HG02759 (cell line): ENCODE measurements around the gene PCID2.

Experiments
- ATAC-seq: cut with Tn5 transposase; IDR thresholded peaks from one replicate; pipeline ENCODE4 v1.9.1; 2021; ENCODE audit warnings: mild to moderate bottlenecking, moderate library complexity; ENCODE audit not compliant: unreplicated experiment

The PCID2 gene

DNA sequence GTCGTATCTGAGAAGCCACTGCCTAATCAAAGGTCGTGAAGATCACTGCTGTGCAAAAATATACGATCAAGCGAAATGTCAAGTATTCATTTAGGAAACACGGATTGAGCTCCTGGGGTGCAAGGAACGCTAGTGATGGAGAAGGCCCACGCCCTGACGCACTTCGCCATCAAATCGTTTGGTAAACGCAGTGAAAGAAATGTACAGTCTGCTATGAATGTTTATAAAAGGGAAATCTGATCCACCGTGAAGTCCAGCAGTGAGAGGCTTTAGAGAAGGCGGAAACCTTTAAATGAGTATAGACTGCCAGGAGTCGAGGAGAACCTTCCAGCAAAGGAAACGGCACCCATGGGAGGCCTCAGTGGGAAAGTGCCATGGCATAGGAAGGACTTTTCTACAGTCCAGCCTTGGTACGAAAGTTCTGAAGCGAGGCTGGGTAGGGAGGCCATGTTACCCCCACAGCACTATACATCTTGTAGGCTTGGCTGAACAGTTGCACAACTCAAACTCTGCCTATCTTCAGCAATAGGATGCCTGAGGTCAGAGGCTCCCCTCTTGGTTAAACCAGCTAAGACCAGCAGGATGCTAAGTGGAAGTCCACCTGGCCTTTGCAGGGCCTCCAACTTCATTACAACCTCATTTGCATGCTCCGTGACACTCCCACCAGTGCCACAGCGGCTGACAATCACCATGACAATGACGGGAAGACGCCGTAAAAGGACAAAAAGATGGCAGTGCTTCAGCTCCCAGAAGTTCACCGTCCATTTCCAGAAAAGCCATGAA lies 20.4 kb downstream of the PCID2 start:
- no peak for ATAC-seq

DNA sequence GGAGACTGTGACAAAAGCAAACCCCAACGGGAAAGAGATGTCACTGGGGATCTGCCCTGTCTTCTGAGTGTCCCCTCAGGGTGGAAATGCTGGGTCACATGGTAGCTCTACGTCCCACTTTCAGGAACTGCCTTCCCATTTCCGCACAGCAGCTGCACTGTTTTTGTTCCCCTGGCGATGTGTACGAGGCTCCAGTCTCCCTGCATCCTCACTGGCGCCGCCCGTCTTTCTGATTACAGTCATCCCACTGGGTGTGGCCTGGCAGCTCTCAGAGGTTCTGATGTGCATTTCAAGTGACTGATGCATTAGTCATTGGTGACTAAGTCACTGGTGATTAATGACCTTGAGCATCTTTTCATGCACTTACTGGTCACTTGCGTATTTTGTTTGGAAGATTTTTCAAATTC lies 21.2 kb downstream of the PCID2 start:
- no peak for ATAC-seq

DNA sequence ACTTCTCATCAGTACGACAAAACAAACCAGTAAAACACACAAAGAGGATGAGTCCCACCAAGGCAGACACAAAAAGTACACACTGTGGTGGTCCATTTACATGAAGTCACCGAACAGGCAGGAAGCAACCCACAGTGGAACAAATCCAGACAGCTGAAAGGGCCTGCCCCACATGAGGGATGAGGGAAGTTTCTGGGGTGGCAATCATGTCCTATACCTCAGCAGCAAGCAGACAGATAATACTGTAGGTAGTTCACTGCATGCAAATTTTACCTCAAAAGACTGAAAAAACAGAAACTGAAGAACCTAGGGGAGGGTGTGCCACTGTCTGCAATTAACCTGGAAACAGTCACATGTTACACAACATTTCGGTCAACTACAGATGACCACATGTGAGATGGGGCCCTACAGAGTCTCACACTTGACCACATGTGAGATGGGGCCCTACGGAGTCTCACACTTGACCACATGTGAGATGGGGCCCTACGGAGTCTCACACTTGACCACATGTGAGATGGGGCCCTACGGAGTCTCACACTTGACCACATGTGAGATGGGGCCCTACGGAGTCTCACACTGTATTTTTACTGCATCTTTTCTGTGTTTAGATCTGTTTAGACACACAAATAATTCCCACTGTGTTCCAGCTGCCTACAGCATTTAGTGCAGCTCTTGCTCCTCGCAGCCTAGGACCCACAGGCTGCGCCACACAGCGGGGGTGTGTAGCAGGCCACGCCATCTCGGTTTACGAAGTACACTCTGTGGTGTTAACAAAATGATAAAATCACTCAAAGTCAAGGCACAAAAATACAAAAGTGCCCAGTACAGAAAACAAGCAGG lies 22.2 kb downstream of the PCID2 start:
- ATAC-seq, result peak; percentile 72

DNA sequence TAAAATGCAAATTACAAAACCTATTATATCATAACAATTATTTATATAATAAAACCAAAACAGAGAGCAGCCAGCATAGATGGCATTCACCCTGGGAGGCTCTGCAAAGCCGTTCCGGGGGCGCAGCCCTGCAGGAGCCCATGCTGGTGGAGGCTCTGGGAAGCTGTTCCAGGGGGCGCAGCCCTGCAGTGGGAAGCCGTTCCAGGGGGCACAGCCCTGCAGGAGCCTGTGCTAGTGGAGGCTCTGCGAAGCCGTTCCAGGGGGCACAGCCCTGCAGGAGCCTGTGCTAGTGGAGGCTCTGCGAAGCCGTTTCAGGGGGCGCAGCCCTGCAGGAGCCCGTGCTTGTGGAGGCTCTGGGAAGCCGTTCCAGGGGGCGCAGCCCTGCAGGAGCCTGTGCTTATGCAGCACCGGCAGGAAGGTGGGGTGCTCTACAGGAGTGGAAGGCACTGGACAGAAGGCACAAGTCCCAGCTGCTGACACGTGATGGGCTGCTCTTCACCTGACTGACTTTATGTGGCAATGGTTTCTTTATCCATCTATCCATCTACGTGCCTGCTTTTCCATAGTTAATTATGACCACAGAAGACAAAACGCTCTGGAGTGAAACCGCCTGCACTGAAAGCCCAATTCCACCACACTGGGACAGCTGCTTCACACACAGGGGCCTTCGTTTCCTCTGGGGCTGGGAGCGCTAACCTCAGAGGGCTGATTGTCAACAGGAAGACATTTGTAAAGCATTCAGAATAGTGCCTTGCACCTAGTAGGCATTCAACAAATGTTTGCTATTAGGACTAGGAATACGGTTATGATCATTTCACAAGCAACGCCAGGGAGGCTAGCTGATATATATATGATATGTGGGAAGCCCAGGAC lies 23.7 kb downstream of the PCID2 start:
- no peak for ATAC-seq

DNA sequence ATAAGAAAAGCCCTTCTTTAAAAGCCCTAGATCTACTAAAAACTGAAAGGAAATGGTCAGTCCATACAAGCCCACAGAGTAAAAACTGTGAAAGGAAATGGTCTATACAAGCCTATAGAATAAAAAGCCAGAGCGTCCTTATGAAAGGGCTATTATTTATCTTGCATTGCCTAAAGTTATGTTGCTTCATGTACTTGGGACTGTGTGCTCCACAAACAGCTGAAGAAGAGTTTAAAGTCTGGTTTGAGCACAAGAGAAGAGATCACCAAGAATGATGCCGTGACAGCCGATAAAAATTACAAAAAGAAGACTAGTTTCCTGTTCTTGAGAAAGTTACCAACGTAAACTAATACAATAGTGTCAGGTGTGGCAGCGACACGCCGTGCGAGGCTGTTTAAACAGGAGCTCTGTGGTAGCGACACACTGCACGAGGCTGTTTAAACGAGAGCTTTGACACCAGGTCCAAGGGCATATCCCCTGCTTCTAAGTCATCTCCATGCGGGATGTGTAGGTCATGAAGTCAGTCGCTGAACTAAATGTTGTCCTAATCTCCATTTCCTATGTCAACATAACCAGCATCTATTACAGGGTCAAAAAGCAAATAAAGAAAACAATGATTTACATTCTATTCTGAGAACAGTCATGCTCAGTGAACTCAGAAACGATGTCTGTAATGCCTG lies 24.9 kb downstream of the PCID2 start:
- no peak for ATAC-seq

DNA sequence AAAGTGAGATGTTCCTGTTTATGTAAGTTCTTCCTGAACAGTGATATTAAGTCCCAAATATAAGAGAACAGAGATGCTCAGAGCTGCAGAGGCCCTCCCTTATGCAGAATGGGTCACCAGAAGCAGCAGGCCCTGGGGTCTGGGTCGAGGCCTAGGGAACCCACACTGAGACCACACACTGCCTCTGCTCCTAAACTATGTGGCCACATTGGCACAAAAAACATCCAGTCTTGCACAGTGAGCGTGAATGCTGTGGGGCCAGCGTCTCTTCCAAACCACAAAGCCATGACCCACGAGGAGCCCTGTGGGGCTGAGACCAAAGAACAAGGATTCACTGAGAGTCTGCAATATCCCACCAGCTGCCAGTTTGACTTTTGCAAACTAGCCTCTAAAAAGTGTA lies 26.4 kb downstream of the PCID2 start:
- ATAC-seq, result no peak

DNA sequence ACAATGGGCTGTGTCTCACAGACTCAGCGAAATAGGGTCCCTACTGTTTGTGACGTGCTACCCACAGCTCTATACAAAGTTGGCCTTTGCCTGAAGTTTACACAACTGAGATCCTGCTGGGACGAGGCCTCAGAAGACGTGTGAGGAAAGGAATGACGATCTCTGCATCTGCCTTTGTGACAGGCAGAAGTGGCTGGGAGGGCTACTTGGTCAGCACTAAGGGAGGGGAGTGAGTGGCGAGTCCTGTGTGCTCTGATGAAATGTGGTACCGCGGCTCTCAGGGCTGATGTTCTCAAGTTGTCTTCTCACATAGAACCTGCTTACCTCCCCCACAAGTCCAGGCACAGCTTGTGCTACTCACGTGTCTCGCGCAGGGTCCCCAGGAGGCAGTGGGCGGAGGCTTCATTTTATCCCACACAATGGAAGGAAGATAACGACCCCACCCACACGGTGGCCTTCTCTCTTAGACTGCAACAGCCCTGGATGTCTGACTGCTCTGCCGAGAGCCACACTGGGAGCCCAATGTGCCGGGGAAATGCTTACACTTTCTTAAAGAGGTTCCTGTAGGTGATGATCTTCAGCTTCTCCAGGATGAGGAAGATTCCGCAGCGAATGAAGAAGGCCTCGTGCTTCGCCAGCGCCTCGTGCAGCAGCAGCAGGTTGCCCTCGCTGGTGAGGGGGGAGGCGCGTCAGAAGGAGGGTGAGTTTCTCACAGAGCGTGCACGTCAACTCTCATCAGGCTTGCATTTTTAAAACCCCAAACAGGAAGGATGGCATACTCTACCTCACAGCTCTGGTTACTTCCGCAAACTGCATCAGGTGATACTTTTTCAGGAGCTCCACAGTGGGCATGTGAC lies 28.9 kb downstream of the PCID2 start:
- no peak for ATAC-seq

DNA sequence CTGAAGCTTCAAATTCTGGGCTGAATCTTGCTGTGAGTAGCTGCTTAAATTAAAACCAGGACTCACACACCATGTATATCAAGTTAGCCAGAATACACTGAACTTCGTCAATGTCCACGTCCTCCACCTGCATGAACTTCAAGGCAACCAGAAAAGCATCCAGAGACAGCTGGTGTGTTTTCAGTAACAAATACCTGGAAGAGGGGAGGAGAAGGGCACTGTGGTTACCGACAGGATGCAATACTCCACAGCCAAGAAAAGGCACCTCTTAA lies 29.6 kb downstream of the PCID2 start:
- ATAC-seq, result no peak

DNA sequence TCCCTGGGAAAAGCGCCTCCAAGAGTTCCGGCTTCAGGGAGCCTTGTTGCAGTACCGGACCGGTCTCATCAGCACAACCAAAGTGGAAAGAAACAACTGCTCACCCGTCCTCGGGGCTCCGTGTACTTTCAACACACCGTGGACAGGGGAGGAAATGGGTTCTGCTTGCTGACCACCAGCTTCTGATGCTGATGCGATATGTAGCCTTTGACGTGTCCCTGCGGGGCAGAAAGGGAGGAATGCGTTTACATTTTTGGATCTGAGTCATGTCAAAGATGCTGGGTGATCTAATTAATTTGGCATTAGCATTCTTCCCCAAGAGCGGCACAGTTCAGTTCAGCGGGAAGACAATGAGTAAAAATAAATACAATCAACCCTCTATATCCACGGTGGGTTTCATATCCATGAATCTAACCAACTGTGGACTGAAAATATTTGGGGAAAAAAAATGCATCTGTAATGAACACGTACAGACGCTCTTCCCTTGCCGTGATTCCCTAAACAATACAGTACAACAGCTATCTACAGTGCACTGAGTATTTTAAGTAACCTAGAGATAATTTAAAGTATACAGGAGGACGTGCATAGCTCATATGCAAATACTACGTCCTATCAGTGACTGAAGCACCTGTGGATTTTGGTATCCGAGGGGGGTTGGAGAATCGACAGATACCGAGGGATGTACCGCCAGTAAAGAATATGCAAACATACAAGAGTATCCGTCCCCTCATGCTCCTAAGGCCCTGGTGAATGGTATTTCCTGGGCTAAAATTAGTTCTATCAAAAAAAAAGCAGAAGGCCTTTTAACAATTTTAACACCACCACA lies 30.2 kb downstream of the PCID2 start:
- ATAC-seq, result no peak

DNA sequence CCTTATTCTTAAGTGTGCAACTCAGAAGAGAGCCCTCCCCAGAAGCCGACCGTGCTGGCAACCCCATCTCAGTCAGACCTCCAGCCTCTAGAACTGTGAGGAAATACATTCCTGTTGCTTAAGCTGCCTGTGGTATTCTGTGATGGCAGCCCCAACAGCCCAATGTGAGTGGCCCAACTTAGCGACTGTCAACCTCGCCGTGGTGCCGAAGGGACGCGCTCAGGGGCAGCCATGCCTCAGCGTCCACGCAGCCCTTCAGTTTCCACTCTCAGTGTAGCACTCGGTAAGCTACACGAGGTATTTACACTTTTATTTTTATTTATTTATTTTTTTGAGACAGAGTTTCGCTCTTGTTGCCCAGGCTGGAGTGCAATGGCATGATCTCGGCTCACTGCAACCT lies 31.6 kb downstream of the PCID2 start:
- no peak for ATAC-seq

DNA sequence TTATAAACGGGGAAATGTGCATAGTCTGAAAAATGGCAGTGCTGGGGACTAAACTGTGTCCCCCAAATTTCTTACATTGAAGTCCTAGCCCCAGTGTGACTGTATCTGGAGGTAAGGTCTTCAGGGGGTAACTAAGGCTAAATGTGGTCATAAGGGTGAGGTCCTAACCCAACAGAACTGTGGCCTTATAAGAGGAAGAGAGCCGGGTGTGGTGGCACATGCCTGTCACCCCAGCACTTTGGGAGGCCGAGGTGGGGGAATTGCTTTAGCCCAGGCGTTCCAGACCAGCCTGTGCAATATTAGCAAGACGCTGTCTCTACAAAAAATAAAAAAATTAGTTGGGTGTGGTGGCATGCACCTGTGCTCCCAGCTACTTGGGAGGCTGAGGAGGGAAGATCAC lies 32.2 kb downstream of the PCID2 start:
- no peak for ATAC-seq

DNA sequence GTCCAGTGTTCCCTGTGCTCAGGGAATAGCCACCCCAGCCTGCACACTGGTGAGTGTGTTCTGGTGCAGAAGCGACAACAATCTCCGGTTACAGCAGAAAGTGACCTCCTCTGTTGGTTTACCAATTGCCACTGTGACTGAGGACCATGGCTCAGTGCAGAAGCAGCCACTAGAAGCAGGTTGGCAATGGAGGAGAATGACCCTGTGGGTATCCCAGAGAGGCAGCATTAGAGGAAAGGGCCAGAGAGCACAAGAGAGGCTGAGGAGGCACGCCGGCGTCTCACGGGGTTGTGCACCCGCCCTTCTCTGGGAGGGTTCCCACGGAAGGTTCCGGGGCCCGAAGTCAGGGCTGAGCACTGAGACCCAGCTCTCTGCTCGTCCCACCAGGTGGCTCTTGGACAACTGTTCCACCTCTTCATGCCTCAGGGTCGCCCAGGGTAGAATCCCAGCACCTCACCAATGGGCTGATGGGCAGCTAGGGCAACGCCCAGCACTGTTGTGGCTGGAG lies 36.0 kb downstream of the PCID2 start:
- no peak for ATAC-seq

DNA sequence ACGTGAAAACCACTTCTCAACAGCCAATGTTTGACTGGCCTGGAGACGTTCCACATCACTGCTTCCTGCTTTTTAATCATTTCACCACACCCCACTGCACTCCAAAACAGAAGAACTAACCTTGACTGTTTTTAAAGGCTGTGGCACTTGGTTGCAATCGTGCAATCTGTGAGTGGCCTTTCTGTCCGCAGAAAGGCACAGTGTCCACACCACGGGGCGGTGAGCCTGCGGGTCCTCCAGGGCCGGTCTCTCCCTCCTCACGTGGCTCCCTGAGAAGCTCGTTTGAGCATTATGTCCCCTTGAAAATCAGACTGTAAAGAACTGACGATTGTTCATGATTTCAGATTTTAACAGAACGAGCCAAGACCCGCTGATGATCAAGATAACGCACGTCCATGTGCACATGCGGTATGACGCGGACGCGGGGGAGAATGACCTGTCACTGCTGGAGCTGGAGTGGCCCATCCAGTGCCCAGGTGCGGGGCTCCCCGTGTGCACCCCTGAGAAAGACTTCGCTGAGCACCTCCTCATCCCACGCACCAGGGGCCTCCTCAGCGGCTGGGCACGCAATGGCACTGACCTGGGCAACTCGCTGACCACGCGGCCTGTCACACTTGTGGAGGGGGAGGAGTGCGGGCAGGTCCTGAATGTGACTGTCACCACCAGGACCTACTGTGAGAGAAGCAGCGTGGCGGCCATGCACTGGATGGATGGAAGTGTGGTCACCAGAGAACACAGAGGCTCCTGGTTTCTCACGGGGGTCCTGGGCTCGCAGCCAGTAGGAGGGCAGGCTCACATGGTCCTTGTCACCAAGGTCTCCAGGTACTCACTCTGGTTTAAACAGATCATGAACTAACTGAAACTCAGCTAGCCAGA lies 37.0 kb downstream of the PCID2 start:
- ATAC-seq, result no peak

DNA sequence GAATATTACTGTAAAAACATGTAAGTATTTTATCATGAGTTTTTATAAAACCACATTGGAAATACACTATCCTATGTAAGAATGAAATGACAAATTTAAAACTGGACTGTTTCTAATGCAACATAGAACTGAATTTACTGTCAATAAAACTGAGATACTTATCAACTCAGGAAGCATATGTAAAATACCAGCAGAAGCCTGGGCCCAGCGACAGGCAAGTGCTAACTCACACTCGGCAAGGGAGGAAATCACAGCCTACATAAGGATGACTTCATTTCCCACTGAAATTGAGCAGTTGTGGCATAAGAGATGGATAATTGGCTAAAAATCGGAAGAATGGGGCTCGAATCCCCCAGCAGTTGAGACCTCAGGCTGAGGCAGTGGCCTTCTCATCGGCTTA lies 38.0 kb downstream of the PCID2 start:
- ATAC-seq, result no peak

DNA sequence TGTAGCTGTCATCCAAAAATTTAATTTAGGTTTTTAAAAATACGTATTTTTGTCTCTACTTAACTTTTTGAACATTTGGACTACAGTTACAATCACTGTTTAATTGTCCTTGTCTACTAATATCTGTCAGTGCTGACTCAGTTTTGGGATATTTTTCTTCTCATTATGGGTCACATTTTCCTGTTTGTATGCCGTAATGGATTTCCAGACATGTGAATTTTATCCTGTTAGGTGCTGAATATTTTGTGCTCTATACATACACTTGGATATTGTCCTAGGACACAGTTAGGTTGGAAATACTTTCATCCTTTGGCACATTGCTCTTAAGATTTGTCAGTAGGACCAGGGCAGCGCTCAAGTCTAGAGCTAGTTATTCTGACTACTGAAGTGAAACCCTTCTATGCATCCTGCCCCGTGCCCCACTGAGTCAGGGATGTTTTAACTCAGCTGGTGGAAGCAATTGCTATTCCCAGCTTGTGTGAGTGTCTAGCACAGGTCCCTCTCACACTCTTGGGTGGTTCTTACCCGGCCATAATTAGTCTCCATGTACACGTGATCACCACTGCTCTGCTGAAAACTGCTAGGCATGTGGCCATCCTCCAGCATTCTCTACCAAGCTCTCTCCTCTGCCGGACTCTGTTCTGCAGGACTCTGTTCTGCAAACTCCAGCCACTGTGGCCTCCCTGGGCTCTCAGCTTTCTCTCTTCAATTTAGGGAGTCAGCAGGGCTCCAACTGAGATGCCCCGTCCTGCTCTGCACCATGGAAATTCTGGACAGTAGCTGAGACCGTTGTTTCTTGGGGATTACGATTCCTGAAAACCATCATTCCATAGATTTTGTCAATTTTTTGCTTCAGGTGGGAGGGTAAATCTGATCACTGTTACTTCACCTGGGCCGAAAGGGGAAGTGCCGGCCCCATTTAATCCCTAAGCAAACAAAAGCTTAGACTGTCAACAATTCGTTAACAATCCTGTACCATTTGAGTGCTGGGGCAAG lies 38.9 kb downstream of the PCID2 start:
- no peak for ATAC-seq

DNA sequence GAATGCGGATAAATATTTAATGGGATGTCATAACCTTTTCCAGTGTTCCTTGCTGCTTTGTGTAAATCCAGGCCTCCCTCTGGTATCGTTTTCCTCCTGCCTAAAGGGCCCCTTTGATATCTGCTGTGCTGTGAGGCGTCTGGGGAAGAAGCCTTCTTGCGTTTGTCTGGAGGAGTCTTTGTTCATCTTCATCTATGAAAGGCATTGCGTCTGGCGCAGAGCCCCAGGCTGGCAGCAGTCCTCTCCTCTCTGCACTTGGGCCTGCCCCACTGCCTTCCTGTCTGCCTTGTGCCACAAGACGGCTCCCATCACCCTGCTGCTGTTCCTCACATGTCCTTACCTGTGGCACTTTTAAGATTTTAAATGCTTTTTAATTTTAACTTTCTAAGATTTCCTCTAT lies 40.3 kb downstream of the PCID2 start:
- ATAC-seq, result no peak

DNA sequence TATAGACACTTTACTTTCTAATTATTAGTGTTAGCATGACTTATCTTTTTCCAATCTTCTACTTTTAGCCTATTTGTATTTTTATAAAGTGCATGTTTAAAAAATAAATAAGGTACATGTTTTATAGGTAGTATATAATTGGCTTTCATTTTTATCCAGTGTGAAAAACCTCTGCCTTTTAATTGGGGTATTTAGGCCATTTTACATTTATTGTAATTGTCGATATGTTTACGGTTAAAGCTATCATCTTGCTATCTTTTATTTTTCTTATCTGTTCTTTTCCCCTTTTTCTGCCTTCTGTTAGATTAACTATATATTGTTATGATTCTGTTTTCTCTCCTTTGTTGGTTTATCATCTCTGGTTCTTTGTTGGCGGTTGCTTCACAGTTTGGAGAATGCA lies 40.9 kb downstream of the PCID2 start:
- no peak for ATAC-seq
